Activated CD8-positive, alpha-beta memory T cell treated with anti-CD3 and anti-CD28 coated beads, Interleukin-2, amount 50 U/mL, for 24 hours (primary cell): Measurements from ENCODE around the gene FZD10.

Experiments used
- DNase-seq: peaks from one replicate; pipeline ENCODE4 v3.0.0-alpha.2; 2020; ENCODE audit errors: extremely low read depth

Gene FZD10

GRCh38 chr12:130162267-130162666, at the start of gene FZD10:
FZD10 (plus strand) TSS chr12:130162464; CDS start chr12:130162943, 479 bp downstream.
- no peak for DNase-seq

GRCh38 chr12:130114952-130115351, 47.3 kb upstream of the FZD10 start:
- no peak for DNase-seq

- DNase-seq: no peak
Observed at GRCh38 chr12:130115646-130116045, 46.6 kb upstream of the FZD10 start.

- DNase-seq: no peak
Observed at GRCh38 chr12:130116791-130117190, 45.5 kb upstream of the FZD10 start.

GRCh38 chr12:130117233-130117632, 45.0 kb upstream of the FZD10 start:
- DNase-seq: no peak

GRCh38 chr12:130117701-130118100, 44.6 kb upstream of the FZD10 start:
- DNase-seq: no peak

GRCh38 chr12:130118181-130118580, 44.1 kb upstream of the FZD10 start:
- no peak for DNase-seq

- no peak for DNase-seq
Observed at GRCh38 chr12:130119241-130119861, 42.9 kb upstream of the FZD10 start.

GRCh38 chr12:130120012-130120805, 42.1 kb upstream of the FZD10 start:
- no peak for DNase-seq

GRCh38 chr12:130121226-130122000, 40.9 kb upstream of the FZD10 start:
- DNase-seq: no peak

GRCh38 chr12:130122356-130122755, 39.9 kb upstream of the FZD10 start:
- DNase-seq: no peak

GRCh38 chr12:130124106-130124505, 38.2 kb upstream of the FZD10 start:
- no peak for DNase-seq

GRCh38 chr12:130124605-130125244, 37.5 kb upstream of the FZD10 start:
- DNase-seq: no peak

- no peak for DNase-seq
Observed at GRCh38 chr12:130126023-130126432, 36.2 kb upstream of the FZD10 start.

GRCh38 chr12:130127532-130127911, 34.7 kb upstream of the FZD10 start:
- DNase-seq: no peak

GRCh38 chr12:130127912-130128789, 34.1 kb upstream of the FZD10 start:
- DNase-seq: no peak

GRCh38 chr12:130128790-130129735, 33.2 kb upstream of the FZD10 start:
- no peak for DNase-seq

GRCh38 chr12:130130346-130130745, 31.9 kb upstream of the FZD10 start:
- DNase-seq: no peak

- DNase-seq: no peak
Observed at GRCh38 chr12:130131025-130131424, 31.2 kb upstream of the FZD10 start.

- DNase-seq: no peak
Observed at GRCh38 chr12:130131801-130132200, 30.5 kb upstream of the FZD10 start.
